HL-60 (cell line): ENCODE measurements around the gene AFAP1.

Source experiments
- DNase-seq, 2 experiments: peaks; one replicate each; pipeline ENCODE4 v3.0.0-alpha.2; 2010 to 2020; ENCODE audit warnings: low read depth in 1 of 2, low spot score in 1 of 2
- H3K27ac ChIP-seq: fragments of 250-450 bp; sonication (Bioruptor Pico); replicated peaks from 2 replicates; pipeline ENCODE4 v1.5.1; 2020; ENCODE audit warnings: mild to moderate bottlenecking, moderate library complexity
- H3K27me3 ChIP-seq: fragments of 250-450 bp; sonication (Bioruptor Pico); 2 replicates; pipeline ENCODE4 v1.5.1; 2021; ENCODE audit warnings: mild to moderate bottlenecking, moderate library complexity; ENCODE audit not compliant: insufficient read depth, poor library complexity, severe bottlenecking
- H3K4me3 ChIP-seq: replicated peaks from 2 replicates; pipeline ENCODE4 v1.5.1; 2011; ENCODE audit warnings: mild to moderate bottlenecking, control low read depth, low read length; ENCODE audit not compliant: insufficient read depth
- GABPA ChIP-seq: IDR thresholded peaks from 2 replicates; pipeline ENCODE4 v1.6.1; 2012; ENCODE audit warnings: low read depth
- POLR2AphosphoS5 ChIP-seq: IDR thresholded peaks from 2 replicates; pipeline ENCODE4 v1.6.1; 2012; ENCODE audit warnings: low read depth
- SPI1 ChIP-seq: IDR thresholded peaks from 2 replicates; pipeline ENCODE4 v1.6.1; 2012; ENCODE audit warnings: low read depth, mild to moderate bottlenecking, borderline replicate concordance
- TF ChIP-seq, protein P1 (sequence below): IDR thresholded peaks from 2 replicates; pipeline ENCODE4 v1.6.1; 2012; ENCODE audit warnings: low read depth; ENCODE audit not compliant: insufficient replicate concordance
- TF ChIP-seq, protein P2 (sequence below): IDR thresholded peaks from one replicate; pipeline ENCODE4 v1.5.1; 2011; ENCODE audit warnings: low read length, control low read depth, inconsistent platforms; ENCODE audit not compliant: insufficient read depth

The AFAP1 gene

DNA sequence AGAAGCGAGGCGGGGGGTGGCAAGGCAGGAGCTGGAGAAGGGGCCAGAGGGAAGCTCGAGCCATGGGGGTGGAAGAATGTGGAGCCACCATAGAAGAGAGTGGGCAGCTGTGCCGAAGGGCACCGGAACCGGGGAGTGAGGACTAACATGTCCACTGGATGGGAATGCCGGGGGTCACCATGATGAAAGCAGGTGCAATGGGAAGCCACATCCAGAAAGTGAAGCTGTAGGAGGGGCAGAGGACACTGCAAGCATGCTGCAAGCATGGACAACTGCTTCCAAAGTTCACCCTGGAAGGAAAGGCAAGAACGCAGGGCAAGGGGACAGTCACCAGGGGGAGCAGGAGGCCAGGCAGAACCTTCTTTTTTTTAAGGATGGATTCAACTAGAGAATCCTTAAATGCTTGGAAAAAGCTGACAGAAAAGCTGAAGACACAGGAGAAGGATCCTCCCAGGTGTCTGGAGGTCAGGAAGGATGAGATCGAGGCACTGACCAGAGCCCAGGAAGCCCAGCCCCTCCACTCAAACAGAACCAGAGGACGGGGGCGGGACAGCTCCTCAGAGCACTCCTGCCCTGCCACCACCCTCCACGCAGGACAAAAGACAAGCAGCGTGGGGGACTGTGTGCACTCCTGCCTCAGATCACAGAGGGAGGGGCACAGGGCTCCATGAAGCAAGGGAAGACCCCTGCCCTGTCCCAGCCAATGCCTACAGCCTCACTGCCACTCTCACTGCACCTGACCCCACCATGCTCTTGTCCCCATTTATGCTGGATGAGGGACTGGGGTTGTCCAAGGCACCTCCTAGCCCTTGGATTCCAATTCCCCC lies 169.2 kb downstream of the AFAP1 start:
- H3K4me3 ChIP-seq: no peak overlapping the region
- no peaks in the 10 kb centered on the region for H3K27me3 ChIP-seq
- DNase-seq: no peak
- TF ChIP-seq SPI1: no peak
- TF ChIP-seq, protein P1, sequence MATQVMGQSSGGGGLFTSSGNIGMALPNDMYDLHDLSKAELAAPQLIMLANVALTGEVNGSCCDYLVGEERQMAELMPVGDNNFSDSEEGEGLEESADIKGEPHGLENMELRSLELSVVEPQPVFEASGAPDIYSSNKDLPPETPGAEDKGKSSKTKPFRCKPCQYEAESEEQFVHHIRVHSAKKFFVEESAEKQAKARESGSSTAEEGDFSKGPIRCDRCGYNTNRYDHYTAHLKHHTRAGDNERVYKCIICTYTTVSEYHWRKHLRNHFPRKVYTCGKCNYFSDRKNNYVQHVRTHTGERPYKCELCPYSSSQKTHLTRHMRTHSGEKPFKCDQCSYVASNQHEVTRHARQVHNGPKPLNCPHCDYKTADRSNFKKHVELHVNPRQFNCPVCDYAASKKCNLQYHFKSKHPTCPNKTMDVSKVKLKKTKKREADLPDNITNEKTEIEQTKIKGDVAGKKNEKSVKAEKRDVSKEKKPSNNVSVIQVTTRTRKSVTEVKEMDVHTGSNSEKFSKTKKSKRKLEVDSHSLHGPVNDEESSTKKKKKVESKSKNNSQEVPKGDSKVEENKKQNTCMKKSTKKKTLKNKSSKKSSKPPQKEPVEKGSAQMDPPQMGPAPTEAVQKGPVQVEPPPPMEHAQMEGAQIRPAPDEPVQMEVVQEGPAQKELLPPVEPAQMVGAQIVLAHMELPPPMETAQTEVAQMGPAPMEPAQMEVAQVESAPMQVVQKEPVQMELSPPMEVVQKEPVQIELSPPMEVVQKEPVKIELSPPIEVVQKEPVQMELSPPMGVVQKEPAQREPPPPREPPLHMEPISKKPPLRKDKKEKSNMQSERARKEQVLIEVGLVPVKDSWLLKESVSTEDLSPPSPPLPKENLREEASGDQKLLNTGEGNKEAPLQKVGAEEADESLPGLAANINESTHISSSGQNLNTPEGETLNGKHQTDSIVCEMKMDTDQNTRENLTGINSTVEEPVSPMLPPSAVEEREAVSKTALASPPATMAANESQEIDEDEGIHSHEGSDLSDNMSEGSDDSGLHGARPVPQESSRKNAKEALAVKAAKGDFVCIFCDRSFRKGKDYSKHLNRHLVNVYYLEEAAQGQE: no peak
- TF ChIP-seq, protein P2, sequence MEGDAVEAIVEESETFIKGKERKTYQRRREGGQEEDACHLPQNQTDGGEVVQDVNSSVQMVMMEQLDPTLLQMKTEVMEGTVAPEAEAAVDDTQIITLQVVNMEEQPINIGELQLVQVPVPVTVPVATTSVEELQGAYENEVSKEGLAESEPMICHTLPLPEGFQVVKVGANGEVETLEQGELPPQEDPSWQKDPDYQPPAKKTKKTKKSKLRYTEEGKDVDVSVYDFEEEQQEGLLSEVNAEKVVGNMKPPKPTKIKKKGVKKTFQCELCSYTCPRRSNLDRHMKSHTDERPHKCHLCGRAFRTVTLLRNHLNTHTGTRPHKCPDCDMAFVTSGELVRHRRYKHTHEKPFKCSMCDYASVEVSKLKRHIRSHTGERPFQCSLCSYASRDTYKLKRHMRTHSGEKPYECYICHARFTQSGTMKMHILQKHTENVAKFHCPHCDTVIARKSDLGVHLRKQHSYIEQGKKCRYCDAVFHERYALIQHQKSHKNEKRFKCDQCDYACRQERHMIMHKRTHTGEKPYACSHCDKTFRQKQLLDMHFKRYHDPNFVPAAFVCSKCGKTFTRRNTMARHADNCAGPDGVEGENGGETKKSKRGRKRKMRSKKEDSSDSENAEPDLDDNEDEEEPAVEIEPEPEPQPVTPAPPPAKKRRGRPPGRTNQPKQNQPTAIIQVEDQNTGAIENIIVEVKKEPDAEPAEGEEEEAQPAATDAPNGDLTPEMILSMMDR: peak; percentile 2
- no peak overlapping the region for H3K27ac ChIP-seq

GRCh38 chr4:7769396-7770223 lies 170.1 kb downstream of the AFAP1 start:
- H3K27ac ChIP-seq: no peak overlapping the region
- TF ChIP-seq, protein P2: no peak
- H3K27me3 ChIP-seq: no peaks in the 10 kb centered on the region
- H3K4me3 ChIP-seq: no peak overlapping the region
- no peak for DNase-seq

DNA sequence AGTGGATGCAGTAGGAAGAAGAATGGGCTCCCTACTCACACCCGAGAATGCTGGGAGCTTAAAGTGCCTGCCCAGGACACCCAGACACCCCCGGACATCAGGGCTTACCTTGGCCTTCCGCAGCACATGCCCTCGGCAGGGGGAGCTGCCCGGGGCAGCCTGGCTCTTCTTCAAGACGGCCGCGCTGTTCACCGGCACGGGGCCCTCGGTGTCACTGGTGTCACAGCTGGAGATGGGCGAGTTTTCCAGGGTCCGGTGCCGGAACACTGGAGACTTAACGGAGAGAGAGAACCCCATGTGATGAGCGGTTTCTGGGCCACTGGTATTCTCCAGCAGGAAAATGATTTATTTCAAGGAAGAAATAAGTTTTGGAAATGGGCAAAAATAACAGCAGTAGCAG lies 170.9 kb downstream of the AFAP1 start:
- no peak for DNase-seq
- H3K27me3 ChIP-seq: no peaks in the 10 kb centered on the region
- no peak overlapping the region for H3K4me3 ChIP-seq
- TF ChIP-seq POLR2AphosphoS5: no peak
- TF ChIP-seq, protein P2: no peak
- TF ChIP-seq SPI1: no peak
- TF ChIP-seq, protein P1: no peak
- TF ChIP-seq GABPA: no peak
- no peak overlapping the region for H3K27ac ChIP-seq

- no peak overlapping the region for H3K27ac ChIP-seq
Observed at GRCh38 chr4:7767966-7768365, 171.7 kb downstream of the AFAP1 start.

More at GRCh38 chr4:7767966-7768365, 171.7 kb downstream of the AFAP1 start:
- DNase-seq: no peak
- Histone ChIP-seq H3K4me3 (no peak overlapping the region), H3K27me3 (no peaks in the 10 kb centered on the region)
- TF ChIP-seq SPI1: no peak
- TF ChIP-seq GABPA: no peak
- TF ChIP-seq, protein P2: no peak
